ENCODE results near the gene OTOP3.

OTOP3 gene

GRCh38 chr17:74918906-74919305, 16.8 kb upstream of the OTOP3 start:
- DNase-seq, result no peak

- DNase-seq, result no peak
Measured at GRCh38 chr17:74919440-74920305, 16.0 kb upstream of the OTOP3 start.

GRCh38 chr17:74920306-74920620, 15.4 kb upstream of the OTOP3 start:
- no peak for DNase-seq

- no peak for DNase-seq
Measured at GRCh38 chr17:74920642-74921025, 15.1 kb upstream of the OTOP3 start.

- no peak for DNase-seq
Measured at GRCh38 chr17:74921026-74921681, 14.5 kb upstream of the OTOP3 start.

- DNase-seq, result no peak
Measured at GRCh38 chr17:74921769-74922168, 13.9 kb upstream of the OTOP3 start.

- no peak for DNase-seq
Measured at GRCh38 chr17:74922172-74922571, 13.5 kb upstream of the OTOP3 start.

GRCh38 chr17:74922694-74923537, 12.8 kb upstream of the OTOP3 start, which contains the start of gene USH1G:
TSS of gene USH1G (minus strand) at chr17:74923255. CDS start at chr17:74923073, 182 bp downstream.
- DNase-seq, result no peak

GRCh38 chr17:74923538-74924249, 12.0 kb upstream of the OTOP3 start:
- no peak for DNase-seq

- DNase-seq, result no peak
Measured at GRCh38 chr17:74924250-74924948, 11.3 kb upstream of the OTOP3 start, which contains the start of gene OTOP2. TSS of gene OTOP2 (plus strand) at chr17:74924273. CDS start at chr17:74924633, 360 bp downstream.

- DNase-seq, result no peak
Measured at GRCh38 chr17:74925242-74925641, 10.5 kb upstream of the OTOP3 start.

GRCh38 chr17:74928786-74929185, 6.9 kb upstream of the OTOP3 start:
- no peak for DNase-seq

GRCh38 chr17:74930535-74931036, 5.1 kb upstream of the OTOP3 start:
- DNase-seq, result no peak

GRCh38 chr17:74935048-74935447, 650 bp upstream of the OTOP3 start:
- DNase-seq, result no peak

- DNase-seq, result no peak
Measured at GRCh38 chr17:74936470-74936799, 737 bp downstream of the OTOP3 start.

- no peak for DNase-seq
Measured at GRCh38 chr17:74937064-74938051, 1.7 kb downstream of the OTOP3 start.

GRCh38 chr17:74938194-74938950, 2.7 kb downstream of the OTOP3 start:
- no peak for DNase-seq

GRCh38 chr17:74939534-74939933, 3.8 kb downstream of the OTOP3 start:
- DNase-seq, result no peak

- no peak for DNase-seq
Measured at GRCh38 chr17:74941128-74941725, 5.5 kb downstream of the OTOP3 start.

Data from amniotic stem cell (primary cell).